HFFc6 (cell line): ENCODE results near the gene CNIH3. TPM values are rescaled to one million over a fixed set of nuclear protein-coding genes. Genes with fewer than 3 reads are reported as not detected.

Experiments used
- DNase-seq: peaks from one replicate; pipeline ENCODE4 v3.0.0-alpha.2; 2018
- H3K27ac Mint-ChIP-seq: 2 replicates; pipeline ENCODE4 v1.8.0; 2020; ENCODE audit warnings: mild to moderate bottlenecking, mixed read lengths
- H3K27me3 Mint-ChIP-seq: 2 replicates; pipeline ENCODE4 v1.8.0; 2021; ENCODE audit warnings: mild to moderate bottlenecking, moderate library complexity, mixed read lengths; ENCODE audit not compliant: insufficient read depth
- H3K36me3 Mint-ChIP-seq: 2 replicates; pipeline ENCODE4 v1.8.0; 2021; ENCODE audit warnings: low read depth, mixed read lengths
- H3K4me1 Mint-ChIP-seq: 2 replicates; pipeline ENCODE4 v1.8.0; 2020; ENCODE audit warnings: low read depth, mixed read lengths
- H3K4me3 Mint-ChIP-seq: 2 replicates; pipeline ENCODE4 v1.8.0; 2020; ENCODE audit warnings: mild to moderate bottlenecking, moderate library complexity, mixed read lengths
- H3K9me3 Mint-ChIP-seq: 2 replicates; pipeline ENCODE4 v1.8.0; 2020; ENCODE audit warnings: mild to moderate bottlenecking, mixed read lengths
- CTCF ChIP-seq: fragments of 200-600 bp; sonication (generic); IDR thresholded peaks from 2 replicates; pipeline ENCODE4 v1.5.0; 2021; ENCODE audit warnings: antibody characterized with exemption, mild to moderate bottlenecking
- total RNA-seq, 6 experiments: library from RNA; stranded (reverse); fragmentation: NEBNext Ultra II Directional; extraction: Animal tissue kit (Norgen Biotek cat#: 25700); gene quantifications; 2 replicates in 1 of 6; 3 replicates in 5 of 6; pipeline ENCODE4 v1.2.3, GENCODE V29; 2021

The CNIH3 gene
- total RNA-seq, 6 experiments from 2014 or later: 18.6 to 32.3 (median 30.5) TPM

GRCh38 chr1:224767031-224767430 lies 150.9 kb downstream of the CNIH3 start:
- no peak overlapping the region for H3K27ac Mint-ChIP-seq

GRCh38 chr1:224767676-224768075 lies 151.6 kb downstream of the CNIH3 start:
- Mint-ChIP-seq H3K27me3 (peaks cover 16% of the 10 kb centered on the region), H3K36me3 (no peaks in the 10 kb centered on the region; the same call in 1 of the 2 replicates), H3K27ac (no peak overlapping the region), H3K4me3 (no peak overlapping the region), H3K9me3 (no peaks in the 10 kb centered on the region), H3K4me1 (peaks cover 19% of the 10 kb centered on the region)
- no peak for TF ChIP-seq CTCF
- no peak for DNase-seq

More at GRCh38 chr1:224767031-224767430, 150.9 kb downstream of the CNIH3 start:
- Mint-ChIP-seq H3K9me3 (no peaks in the 10 kb centered on the region), H3K27me3 (peaks cover 14% of the 10 kb centered on the region), H3K36me3 (no peaks in the 10 kb centered on the region; the same call in 1 of the 2 replicates), H3K4me1 (peaks cover 19% of the 10 kb centered on the region), H3K4me3 (no peak overlapping the region)
- DNase-seq: no peak
- no peak for TF ChIP-seq CTCF

DNA sequence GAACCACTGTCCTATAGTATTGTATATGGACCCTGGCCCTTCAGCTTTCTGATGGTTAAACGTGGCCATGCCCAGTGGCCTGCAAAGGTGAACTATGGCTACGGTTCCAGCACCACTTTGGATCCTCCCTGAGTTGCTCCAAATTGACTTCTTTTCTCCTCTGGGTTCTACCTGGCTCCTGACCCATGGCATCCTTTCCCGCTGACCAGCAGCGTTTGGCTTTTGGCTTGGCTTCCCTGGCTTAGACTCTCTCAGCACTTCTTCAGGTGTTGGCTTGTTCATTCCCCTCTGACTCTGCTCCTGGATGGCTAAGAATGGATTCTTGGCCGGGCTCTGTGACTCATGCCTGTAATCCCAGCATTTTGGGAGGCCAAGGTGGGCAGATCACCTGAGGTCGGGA lies 152.9 kb downstream of the CNIH3 start:
- H3K27me3 Mint-ChIP-seq: peaks cover 15% of the 10 kb centered on the region
- no peak for DNase-seq

DNA sequence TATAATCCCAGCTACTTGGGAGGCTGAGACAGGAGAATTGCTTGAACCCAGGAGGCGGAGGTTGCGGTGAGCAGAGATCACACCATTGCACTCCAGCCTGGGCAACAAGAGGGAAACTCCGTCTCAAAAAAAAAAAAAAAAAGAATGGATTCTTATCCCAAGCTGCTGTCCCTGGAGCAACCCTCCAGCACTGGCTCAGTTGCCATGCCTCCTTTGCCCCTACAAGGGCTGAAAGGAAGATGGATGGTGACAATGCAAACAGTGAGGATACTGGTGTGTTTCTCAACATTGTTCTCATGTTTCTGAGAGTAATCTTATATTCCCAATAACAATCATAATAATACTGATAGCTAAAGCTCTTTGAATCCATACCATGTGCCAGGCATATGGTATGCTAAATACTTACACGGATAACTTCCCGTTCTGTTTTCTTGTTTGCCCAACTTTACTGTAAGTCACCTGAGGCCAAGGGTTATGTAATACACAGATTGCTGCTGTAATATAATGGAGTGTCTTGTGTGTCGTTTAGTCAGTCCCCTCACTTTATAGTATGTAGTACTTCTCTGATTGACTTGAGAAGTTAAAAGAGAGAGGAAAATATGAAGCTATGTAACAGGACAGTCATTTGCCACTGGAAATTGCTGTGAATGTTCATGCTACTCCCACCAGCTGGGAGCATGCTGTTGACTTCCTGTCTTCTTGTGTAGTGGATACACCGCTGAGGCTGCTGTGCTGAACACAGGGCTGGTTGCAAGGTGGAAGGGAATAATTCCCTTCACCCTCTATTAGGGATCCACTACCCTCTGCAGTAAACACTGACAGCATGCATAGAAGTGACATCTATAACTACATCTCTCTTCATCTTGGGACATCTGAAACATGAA lies 153.6 kb downstream of the CNIH3 start:
- H3K4me3 Mint-ChIP-seq: peak overlapping the region; percentile 66
- peaks cover 17% of the 10 kb centered on the region for H3K27me3 Mint-ChIP-seq
- no peaks in the 10 kb centered on the region for H3K9me3 Mint-ChIP-seq
- H3K36me3 Mint-ChIP-seq: no peaks in the 10 kb centered on the region
- peaks cover 19% of the 10 kb centered on the region for H3K4me1 Mint-ChIP-seq
- H3K27ac Mint-ChIP-seq: peak overlapping the region; percentile 29
- TF ChIP-seq CTCF: no peak
- no peak for DNase-seq

More for the DNA sequence above, 152.9 kb downstream of the CNIH3 start:
- Mint-ChIP-seq H3K9me3 (no peaks in the 10 kb centered on the region), H3K36me3 (no peaks in the 10 kb centered on the region), H3K4me1 (peaks cover 19% of the 10 kb centered on the region), H3K4me3 (no peak overlapping the region), H3K27ac (no peak overlapping the region)
- TF ChIP-seq CTCF: no peak

- Mint-ChIP-seq H3K4me1 (peaks cover 19% of the 10 kb centered on the region), H3K9me3 (no peaks in the 10 kb centered on the region), H3K27me3 (peaks cover 16% of the 10 kb centered on the region), H3K4me3 (peak overlapping the region; percentile 66), H3K27ac (peak overlapping the region; percentile 29), H3K36me3 (no peaks in the 10 kb centered on the region)
- DNase-seq: peak; percentile 69
- no peak for TF ChIP-seq CTCF
Observed at GRCh38 chr1:224770336-224770693, 154.2 kb downstream of the CNIH3 start.
